ENCODE data around the gene MBD4.
A peak's percentile ranks its signal among the peaks of the same experiment; 100 is the strongest.

MBD4 gene

GRCh38 chr3:129429602-129430001 is 10.1 kb downstream of the MBD4 start:
- H4K20me1 ChIP-seq (ENCODE audit: insufficient read depth, low read length): no peaks in the 10 kb centered on the region
- no peak for TF ChIP-seq EZH2 (IDR thresholded peaks at IDR 0.05; ENCODE audit: borderline replicate concordance, low read length)
- TF ChIP-seq CTCF (IDR thresholded peaks at IDR 0.05; ENCODE audit: low read length): no peak
- H3K9me2 ChIP-seq (ENCODE audit: low read depth, low read length): no peaks in the 10 kb centered on the region
- H3K9me3 ChIP-seq (ENCODE audit: low read length): no peaks in the 10 kb centered on the region
- no peak overlapping the region for H2AFZ ChIP-seq (ENCODE audit: low read length)
- peak overlapping the region; percentile 60 for H3K27ac ChIP-seq (ENCODE audit: low read depth, low read length, poor library complexity, severe bottlenecking)
- H3K79me2 ChIP-seq (ENCODE audit: insufficient read depth, low read length): 0 out of 2 replicates have a peak, but pooled peaks cover under 1% of the 10 kb centered on the region
- no peaks in the 10 kb centered on the region for H3K27me3 ChIP-seq (ENCODE audit: insufficient read depth, low read length)
- H3K4me3 ChIP-seq (ENCODE audit: low read depth, low read length, poor library complexity, severe bottlenecking): no peak overlapping the region
- H3K4me1 ChIP-seq (ENCODE audit: insufficient read depth, low read length, severe bottlenecking): peaks cover 29% of the 10 kb centered on the region
- peaks cover 50% of the 10 kb centered on the region for H3K36me3 ChIP-seq (ENCODE audit: insufficient read depth, low read length)
- peaks cover 10% of the 10 kb centered on the region; the same call in 1 of the 2 replicates for H3F3A ChIP-seq (ENCODE audit: insufficient read depth, low read length)
- no peak overlapping the region for H3K9ac ChIP-seq (ENCODE audit: low read length)
- no peak overlapping the region for H3K4me2 ChIP-seq (ENCODE audit: low read length)

GRCh38 chr3:129429080-129429451 is 10.7 kb downstream of the MBD4 start:
- Histone ChIP-seq H3K36me3 (ENCODE audit: insufficient read depth, low read length) (peaks cover 45% of the 10 kb centered on the region), H3K79me2 (ENCODE audit: insufficient read depth, low read length) (no peaks in the 10 kb centered on the region), H2AFZ (ENCODE audit: low read length) (no peak overlapping the region), H3K4me2 (ENCODE audit: low read length) (peak overlapping the region; percentile 87), H3F3A (ENCODE audit: insufficient read depth, low read length) (peaks cover 10% of the 10 kb centered on the region; the same call in 1 of the 2 replicates), H3K9me3 (ENCODE audit: low read length) (no peaks in the 10 kb centered on the region), H3K9me2 (ENCODE audit: low read depth, low read length) (no peaks in the 10 kb centered on the region), H3K27ac (ENCODE audit: low read depth, low read length, poor library complexity, severe bottlenecking) (peak overlapping the region; percentile 60), H3K4me3 (ENCODE audit: low read depth, low read length, poor library complexity, severe bottlenecking) (peak overlapping the region; percentile 59), H3K4me1 (ENCODE audit: insufficient read depth, low read length, severe bottlenecking) (peaks cover 29% of the 10 kb centered on the region), H3K27me3 (ENCODE audit: insufficient read depth, low read length) (no peaks in the 10 kb centered on the region), H3K9ac (ENCODE audit: low read length) (peak overlapping the region; percentile 27; the same call in 1 of the 2 replicates), H4K20me1 (ENCODE audit: insufficient read depth, low read length) (no peaks in the 10 kb centered on the region)
- no peak for TF ChIP-seq CTCF (IDR thresholded peaks at IDR 0.05; ENCODE audit: low read length)
- TF ChIP-seq EZH2 (IDR thresholded peaks at IDR 0.05; ENCODE audit: borderline replicate concordance, low read length): no peak

GRCh38 chr3:129428376-129429079 is 11.2 kb downstream of the MBD4 start, which contains the start of gene EFCAB12:
Gene EFCAB12 (minus strand): TSS chr3:129428636. CDS start chr3:129428488, 148 bp downstream.
- no peak within 1 kb of the TSS for H2AFZ ChIP-seq (ENCODE audit: low read length)
- peaks cover 34% of the 10 kb centered on the region for H3K4me1 ChIP-seq (ENCODE audit: insufficient read depth, low read length, severe bottlenecking)
- TF ChIP-seq EZH2 (IDR thresholded peaks at IDR 0.05; ENCODE audit: borderline replicate concordance, low read length) (no peak), CTCF (IDR thresholded peaks at IDR 0.05; ENCODE audit: low read length) (no peak)
- H3K79me2 ChIP-seq (ENCODE audit: insufficient read depth, low read length): no peaks in the 10 kb centered on the region
- peaks cover 10% of the 10 kb centered on the region; the same call in 1 of the 2 replicates for H3F3A ChIP-seq (ENCODE audit: insufficient read depth, low read length)
- H3K36me3 ChIP-seq (ENCODE audit: insufficient read depth, low read length): peaks cover 39% of the 10 kb centered on the region
- H3K27ac ChIP-seq (ENCODE audit: low read depth, low read length, poor library complexity, severe bottlenecking): peak within 1 kb of the TSS; percentile 60
- H3K4me3 ChIP-seq (ENCODE audit: low read depth, low read length, poor library complexity, severe bottlenecking): peak within 1 kb of the TSS; percentile 59
- peak within 1 kb of the TSS; percentile 27; the same call in 1 of the 2 replicates for H3K9ac ChIP-seq (ENCODE audit: low read length)
- no peaks in the 10 kb centered on the region for H4K20me1 ChIP-seq (ENCODE audit: insufficient read depth, low read length)
- no peaks in the 10 kb centered on the region for H3K27me3 ChIP-seq (ENCODE audit: insufficient read depth, low read length)
- H3K9me3 ChIP-seq (ENCODE audit: low read length): no peaks in the 10 kb centered on the region
- H3K4me2 ChIP-seq (ENCODE audit: low read length): peak within 1 kb of the TSS; percentile 87
- H3K9me2 ChIP-seq (ENCODE audit: low read depth, low read length): no peaks in the 10 kb centered on the region
